GM12878 (cell line): Measurements from ENCODE around the gene CCDC138.

ENCODE experiments used
- CBX5 ChIP-seq: sonication (generic); IDR thresholded peaks from 2 replicates; pipeline ENCODE4 v1.6.1; 2016; ENCODE audit warnings: low read depth, moderate library complexity, mild to moderate bottlenecking, inconsistent platforms
- CTCF ChIP-seq, 3 experiments: IDR thresholded peaks in 2 of 3; conservative IDR thresholded peaks in 1 of 3; 2 replicates each; pipeline ENCODE4 v1.5.1; 2011; ENCODE audit warnings: low read depth in 3 of 3, low read length in 3 of 3, mild to moderate bottlenecking in 3 of 3, control low read depth in 2 of 3, moderate library complexity in 2 of 3, inconsistent platforms in 1 of 3, mixed read lengths in 1 of 3; ENCODE audit not compliant: control insufficient read depth in 2 of 3, insufficient read depth in 1 of 3; ENCODE audit errors: extremely low read depth in 1 of 3
- NRF1 ChIP-seq: conservative IDR thresholded peaks from 2 replicates; pipeline ENCODE4 v1.6.1; 2011; ENCODE audit warnings: mild to moderate bottlenecking, low read depth, low read length, improper control_type of control experiment
- POLR2A ChIP-seq: IDR thresholded peaks from 2 replicates; pipeline ENCODE4 v1.6.1; 2011; ENCODE audit warnings: low read depth, mild to moderate bottlenecking, low read length
- SPI1 ChIP-seq: IDR thresholded peaks from 2 replicates; pipeline ENCODE4 v1.6.1; 2011; ENCODE audit warnings: low read depth, mild to moderate bottlenecking, low read length, moderate library complexity, borderline replicate concordance; ENCODE audit not compliant: insufficient read depth
- ZNF384 ChIP-seq: IDR thresholded peaks from 2 replicates; pipeline ENCODE4 v1.6.1; 2012; ENCODE audit warnings: low read depth, mild to moderate bottlenecking, low read length, improper control_type of control experiment, borderline replicate concordance

GRCh38 chr2:108889907-108890306 lies 103.3 kb downstream of the CCDC138 start:
- TF ChIP-seq NRF1 (no peak), ZNF384 (no peak), POLR2A (no peak), CTCF (IDR thresholded peaks at IDR 0.05 in 2 of 3, conservative IDR thresholded peaks at IDR 0.05 in 1 of 3; ENCODE audit: control insufficient read depth in 2 of 3, extremely low read depth in 1 of 3, insufficient read depth in 1 of 3, low read depth in 3 of 3, low read length in 3 of 3) (no peak), CBX5 (no peak), SPI1 (no peak)
